GM12878 (cell line): ENCODE data around the gene PARM1. TPM values are rescaled to one million over a fixed set of nuclear protein-coding genes. Genes with fewer than 3 reads are reported as not detected.

Experiments
- ATAC-seq: fragments of 200-7000 bp; cut with Tn5 transposase; 3 replicates; pipeline ENCODE4 v1.9.1; 2020; ENCODE audit warnings: mild to moderate bottlenecking, moderate library complexity
- BruUV-seq: library from RNA; stranded (reverse); fragments of 400-500 nt; replicated peaks from 2 replicates; lab custom pipeline; 2021; lab: Mats Ljungman, UMichigan
- CTCF ChIA-PET: fragments of 300-600 bp; sonication (Branson Sonifier 250); formaldehyde crosslinking; extraction: SDS; loops from one replicate; lab custom pipeline; 2021; ENCODE audit warnings: inconsistent platforms; lab: Yijun Ruan, JAX
- POLR2A ChIA-PET: fragments of 350-600 bp; formaldehyde crosslinking; extraction: SDS; loops from one replicate; lab custom pipeline; 2021; ENCODE audit warnings: inconsistent platforms; lab: Charles Lee
- RAD21 ChIA-PET: fragments of 300-600 bp; sonication (Branson Sonifier 250); formaldehyde crosslinking; loops from one replicate; lab custom pipeline; 2023; ENCODE audit warnings: antibody characterized with exemption; ENCODE audit not compliant: unreplicated experiment; lab: Charles Lee
- SMC1A ChIA-PET: fragments of 300-600 bp; sonication (Branson Sonifier 250); formaldehyde crosslinking; loops from one replicate; lab custom pipeline; 2023; ENCODE audit not compliant: unreplicated experiment, uncharacterized antibody; lab: Charles Lee
- DNase-seq: peaks from one replicate; pipeline ENCODE4 v3.0.0-alpha.2; 2011; ENCODE audit warnings: low read depth, low spot score
- FAIRE-seq: peaks from 3 replicates; lab custom pipeline; 2011; peaks lifted over from hg19 to GRCh38; lab: Jason Lieb, UNC
- H2AFZ ChIP-seq: 2 replicates; pipeline ENCODE4 v1.6.0; 2011; ENCODE audit warnings: low read depth, low read length, control low read depth; ENCODE audit not compliant: control insufficient read depth
- H3K27ac ChIP-seq: 2 replicates; pipeline ENCODE4 v1.5.1; 2011; ENCODE audit warnings: control low read depth; ENCODE audit not compliant: control insufficient read depth, insufficient read depth
- H3K27me3 ChIP-seq, 2 experiments: replicated peaks in 1 of 2; 2 replicates each; pipeline versions ENCODE4 v1.6.0 to v1.6.1; 2011; ENCODE audit warnings: low read length in 1 of 2; ENCODE audit not compliant: control insufficient read depth in 2 of 2, insufficient read depth in 2 of 2
- H3K36me3 ChIP-seq, 2 experiments: 2 replicates each; pipeline ENCODE4 v1.5.1; 2011; ENCODE audit warnings: low read length in 1 of 2; ENCODE audit not compliant: control insufficient read depth in 2 of 2, insufficient read depth in 2 of 2
- H3K4me1 ChIP-seq: 2 replicates; pipeline ENCODE4 v1.6.1; 2011; ENCODE audit warnings: mild to moderate bottlenecking, low read length, moderate library complexity, mixed read lengths; ENCODE audit not compliant: control insufficient read depth, insufficient read depth
- H3K4me2 ChIP-seq: 2 replicates; pipeline ENCODE4 v1.6.0; 2011; ENCODE audit warnings: control low read depth; ENCODE audit not compliant: control insufficient read depth, insufficient read depth
- H3K4me3 ChIP-seq: fragments of 200-600 bp; sonication (generic); 2 replicates; pipeline ENCODE4 v1.5.1; 2016
- H3K79me2 ChIP-seq: 2 replicates; pipeline ENCODE4 v1.6.0; 2011; ENCODE audit warnings: low read length; ENCODE audit not compliant: control insufficient read depth, insufficient read depth
- H3K9ac ChIP-seq: 2 replicates; pipeline ENCODE4 v1.8.0; 2011; ENCODE audit warnings: low read length, control low read depth, mixed read lengths; ENCODE audit not compliant: control insufficient read depth, insufficient read depth
- H3K9me3 ChIP-seq: replicated peaks from 3 replicates; pipeline ENCODE4 v1.5.1; 2011; ENCODE audit warnings: mild to moderate bottlenecking, low read length; ENCODE audit not compliant: control insufficient read depth, insufficient read depth
- H4K20me1 ChIP-seq: 2 replicates; pipeline ENCODE4 v1.6.0; 2011; ENCODE audit not compliant: control insufficient read depth, insufficient read depth
- BCL11A ChIP-seq: IDR thresholded peaks from 2 replicates; pipeline ENCODE4 v1.6.1; 2011; ENCODE audit warnings: low read depth, low read length
- BCL3 ChIP-seq: IDR thresholded peaks from 2 replicates; pipeline ENCODE4 v1.6.1; 2011; ENCODE audit warnings: borderline replicate concordance, low read depth, mild to moderate bottlenecking, moderate library complexity, low read length; ENCODE audit not compliant: insufficient read depth, poor library complexity, severe bottlenecking
- HDGF ChIP-seq: fragments of 450-650 bp; IDR thresholded peaks from 2 replicates; pipeline ENCODE4 v1.6.1; 2016; ENCODE audit warnings: antibody characterized with exemption
- KLF5 ChIP-seq: fragments of 450-650 bp; IDR thresholded peaks from 2 replicates; pipeline ENCODE4 v1.6.1; 2014; ENCODE audit warnings: mild to moderate bottlenecking; ENCODE audit not compliant: partially characterized antibody
- MYB ChIP-seq: fragments of 150-350 bp; IDR thresholded peaks from 2 replicates; pipeline ENCODE4 v1.6.1; 2014; ENCODE audit warnings: mild to moderate bottlenecking, low read depth, low read length, borderline replicate concordance
- NFIC ChIP-seq: IDR thresholded peaks from 2 replicates; pipeline ENCODE4 v1.6.1; 2012; ENCODE audit warnings: low read depth, mild to moderate bottlenecking, inconsistent platforms, low read length, moderate library complexity
- PML ChIP-seq: IDR thresholded peaks from 2 replicates; pipeline ENCODE4 v1.6.1; 2012; ENCODE audit warnings: low read length, inconsistent platforms
- RELA ChIP-seq: fragments of 450-650 bp; IDR thresholded peaks from 2 replicates; pipeline ENCODE4 v1.8.0; 2014; ENCODE audit warnings: borderline replicate concordance; ENCODE audit not compliant: partially characterized antibody
- SMARCA5 ChIP-seq: fragments of 450-650 bp; IDR thresholded peaks from 2 replicates; pipeline ENCODE4 v1.6.1; 2017; ENCODE audit warnings: mild to moderate bottlenecking
- SMC3 ChIP-seq: IDR thresholded peaks from 2 replicates; pipeline ENCODE4 v1.6.1; 2011; ENCODE audit warnings: low read length, improper control_type of control experiment, borderline replicate concordance
- TCF12 ChIP-seq: IDR thresholded peaks from 2 replicates; pipeline ENCODE4 v1.6.1; 2011; ENCODE audit warnings: low read depth, mild to moderate bottlenecking, low read length
- TCF3 ChIP-seq: IDR thresholded peaks from 2 replicates; pipeline ENCODE4 v1.6.1; 2012; ENCODE audit warnings: low read depth, mild to moderate bottlenecking, low read length, borderline replicate concordance; ENCODE audit not compliant: insufficient read depth
- USF2 ChIP-seq: IDR thresholded peaks from 2 replicates; pipeline ENCODE4 v1.6.1; 2011; ENCODE audit warnings: low read depth, low read length, improper control_type of control experiment, borderline replicate concordance
- WRNIP1 ChIP-seq: IDR thresholded peaks from 2 replicates; pipeline ENCODE4 v1.6.1; 2011; ENCODE audit warnings: low read depth, low read length, improper control_type of control experiment, borderline replicate concordance
- ZNF207 ChIP-seq: fragments of 450-650 bp; IDR thresholded peaks from 2 replicates; pipeline ENCODE4 v1.6.1; 2014; ENCODE audit warnings: antibody characterized with exemption, mild to moderate bottlenecking, borderline replicate concordance
- ZSCAN29 ChIP-seq: fragments of 450-650 bp; IDR thresholded peaks from 2 replicates; pipeline ENCODE4 v1.6.1; 2017; ENCODE audit warnings: mild to moderate bottlenecking, moderate library complexity
- WGBS: methylation state at CpG from one replicate; pipeline ENCODE4 v1.1.6; 2016; ENCODE audit warnings: low lambda C conversion rate; ENCODE audit not compliant: insufficient replicate concordance, insufficient coverage; ENCODE audit errors: missing lambda C conversion rate; 5-methylcytosine and 5-hydroxymethylcytosine counted together
- in situ Hi-C: fragments of 300-500 bp; cut with MboI; formaldehyde crosslinking; loops from 9 replicates; pipeline ENCODE4 v1.14.3; 2018; ENCODE audit warnings: mixed read lengths
- intact Hi-C: fragments of 100-400 bp; cut with micrococcal nuclease; formaldehyde crosslinking; loops from one replicate; pipeline ENCODE4 v1.14.2; 2022; ENCODE audit not compliant: unreplicated experiment
- polyA plus RNA-seq, 11 experiments: library from polyadenylated mRNA; depleted of rRNA in 4 of 11; unstranded in 6 of 11; stranded (reverse) in 5 of 11; fragments of >200 nt; fragmentation: Nextera tagmentation in 4 of 11; fragmentation: Illumina TruSeq in 1 of 11; extraction: Ambion mirVana in 4 of 11; extraction: Trizol in 1 of 11; gene quantifications; 1 replicate in 1 of 11; 2 replicates in 10 of 11; pipeline versions ENCODE4 v1.2.1 to v1.2.3, GENCODE V29; 2011 to 2016; ENCODE audit warnings: inconsistent platforms in 2 of 11, missing spikeins in 2 of 11, low read depth in 1 of 11
- total RNA-seq, 4 experiments: library from RNA; depleted of rRNA in 3 of 4; stranded (reverse); fragments of >200 nt in 3 of 4; fragmentation: Illumina TruSeq in 1 of 4; extraction: Trizol in 1 of 4; gene quantifications; 2 replicates each; pipeline versions ENCODE4 v1.2.1 to v1.2.3, GENCODE V29; 2013 to 2021

The PARM1 gene
- total and polyA plus RNA-seq, 10 of the 15 experiments (the other 5 are each of a cell fraction or from before 2014, with no cell fraction given) = 13.9 to 56.2 (median 41.3) TPM

- no peaks in the 10 kb centered on the region for H3K36me3 ChIP-seq
- TF ChIP-seq BCL3 (peak; percentile 42), WRNIP1 (no peak), SMC3 (no peak), MYB (no peak)
- BruUV-seq = no TSS peak
- H4K20me1 ChIP-seq = no peaks in the 10 kb centered on the region
- DNase-seq (no peak), FAIRE-seq (no peak), ATAC-seq (no peak)
- H3K27ac ChIP-seq = no peak overlapping the region
- POLR2A ChIA-PET = no interaction called here
- WGBS = 88% methylated on average over 2 of the region's 2 CpGs
- RAD21 ChIA-PET = interaction anchor here (1.1 to 1.3 kb wide), 3 partner anchors 9 to 80 kb away, joined by 3 to 5 read pairs (median 4); no protein-coding TSS in a partner anchor
- no peak overlapping the region for H3K9ac ChIP-seq
- CTCF ChIA-PET = interaction anchor here (0.8 kb wide), 1 partner anchor 21 kb away, joined by 3 read pairs; no protein-coding TSS in a partner anchor
- in situ Hi-C loops = no loop called here
- H3K27me3 ChIP-seq = no peaks in the 10 kb centered on the region
- H3K4me2 ChIP-seq = no peak overlapping the region
- intact Hi-C loops = no loop called here
- no peaks in the 10 kb centered on the region for H3K79me2 ChIP-seq
- no peak overlapping the region for H2AFZ ChIP-seq
- no peaks in the 10 kb centered on the region; the same call in none of the 3 replicates for H3K9me3 ChIP-seq
- peaks cover 14% of the 10 kb centered on the region for H3K4me1 ChIP-seq
- no peak overlapping the region for H3K4me3 ChIP-seq
- SMC1A ChIA-PET = interaction anchor here (1.4 kb wide), 2 partner anchors 16 to 39 kb away, joined by 3 to 5 read pairs; no protein-coding TSS in a partner anchor
Observed at GRCh38 chr4:74964311-74964710, 31.4 kb downstream of the PARM1 start.

- no peaks in the 10 kb centered on the region for H3K79me2 ChIP-seq
- intact Hi-C loops (no loop called here), in situ Hi-C loops (no loop called here)
- H3K4me3 ChIP-seq = no peak overlapping the region
- FAIRE-seq (peak; percentile 13), DNase-seq (no peak), ATAC-seq (peak; percentile 52)
- no TSS peak for BruUV-seq
- WGBS = 89% methylated on average over 3 of the region's 3 CpGs
- H3K27me3 ChIP-seq = no peaks in the 10 kb centered on the region
- peaks cover 23% of the 10 kb centered on the region for H3K4me1 ChIP-seq
- ChIA-PET SMC1A (interaction anchor here (0.9 to 1.1 kb wide), 3 partner anchors 12 to 30 kb away, joined by 3 to 4 read pairs (median 3); no protein-coding TSS in a partner anchor), RAD21 (interaction anchor here (1.1 to 2.0 kb wide), 2 partner anchors 24 to 33 kb away, joined by 3 to 4 read pairs; no protein-coding TSS in a partner anchor), POLR2A (no interaction called here), CTCF (no interaction called here)
- no peak overlapping the region for H3K4me2 ChIP-seq
- H3K27ac ChIP-seq = no peak overlapping the region
- no peak overlapping the region for H3K9ac ChIP-seq
- no peaks in the 10 kb centered on the region for H4K20me1 ChIP-seq
- H3K36me3 ChIP-seq = no peaks in the 10 kb centered on the region
- no peak overlapping the region for H2AFZ ChIP-seq
- H3K9me3 ChIP-seq = no peaks in the 10 kb centered on the region; the same call in 2 of the 3 replicates
- no peak for TF ChIP-seq RELA
- no peak for TF ChIP-seq TCF12
- TF ChIP-seq HDGF = no peak
- TF ChIP-seq ZNF207 = no peak
- TF ChIP-seq SMARCA5 = no peak
- TF ChIP-seq ZSCAN29 = no peak
- no peak for TF ChIP-seq NFIC
- no peak for TF ChIP-seq TCF3
- TF ChIP-seq KLF5 = no peak
- TF ChIP-seq USF2 = no peak
- no peak for TF ChIP-seq BCL11A
- no peak for TF ChIP-seq PML
Observed at GRCh38 chr4:74967324-74967723, 34.4 kb downstream of the PARM1 start.
